H9 (cell line): Measurements from ENCODE around the gene TMEM132C. TPM values are rescaled to one million over a fixed set of nuclear protein-coding genes. Genes with fewer than 3 reads are reported as not detected.

Source experiments
- DNase-seq: peaks from one replicate; pipeline ENCODE4 v3.0.0-alpha.2; 2017
- H2AFZ ChIP-seq: one replicate; pipeline ENCODE4 v1.6.1; 2013; ENCODE audit warnings: mild to moderate bottlenecking, low read length, control low read depth, moderate library complexity
- H2AK5ac ChIP-seq: 2 replicates; pipeline ENCODE4 v1.6.1; 2013; ENCODE audit warnings: low read length, control low read depth, mixed read lengths; ENCODE audit not compliant: insufficient read length
- H2BK120ac ChIP-seq: one replicate; pipeline ENCODE4 v1.6.1; 2013; ENCODE audit warnings: low read depth, mild to moderate bottlenecking, low read length, control low read depth, inconsistent platforms; ENCODE audit not compliant: poor library complexity, severe bottlenecking
- H2BK12ac ChIP-seq: 2 replicates; pipeline ENCODE4 v1.6.1; 2013; ENCODE audit warnings: low read length, control low read depth, mixed read lengths, low read depth; ENCODE audit not compliant: insufficient read length
- H2BK15ac ChIP-seq: 2 replicates; pipeline ENCODE4 v1.6.1; 2013; ENCODE audit warnings: low read depth, low read length, control low read depth
- H2BK20ac ChIP-seq: one replicate; pipeline ENCODE4 v1.6.1; 2013; ENCODE audit warnings: low read depth, mild to moderate bottlenecking, low read length, control low read depth, inconsistent platforms; ENCODE audit not compliant: poor library complexity, severe bottlenecking
- H2BK5ac ChIP-seq: 2 replicates; pipeline ENCODE4 v1.6.1; 2013; ENCODE audit warnings: low read length, control low read depth, mixed read lengths; ENCODE audit not compliant: insufficient read length
- H3K14ac ChIP-seq: 2 replicates; pipeline ENCODE4 v1.6.1; 2013; ENCODE audit warnings: low read length, control low read depth; ENCODE audit not compliant: insufficient read depth
- H3K18ac ChIP-seq: 2 replicates; pipeline ENCODE4 v1.6.1; 2013; ENCODE audit warnings: low read depth, mild to moderate bottlenecking, mixed read lengths, low read length, control low read depth; ENCODE audit not compliant: insufficient read length
- H3K23ac ChIP-seq: 2 replicates; pipeline ENCODE4 v1.6.1; 2013; ENCODE audit warnings: low read length, control low read depth, mixed read lengths, low read depth; ENCODE audit not compliant: insufficient read length
- H3K23me2 ChIP-seq: 2 replicates; pipeline ENCODE4 v1.6.1; 2013; ENCODE audit warnings: low read depth, mild to moderate bottlenecking, mixed read lengths, low read length, control low read depth; ENCODE audit not compliant: insufficient read length, poor library complexity, severe bottlenecking
- H3K27ac ChIP-seq: 2 replicates; pipeline ENCODE4 v1.5.1; 2013; ENCODE audit warnings: low read length, control low read depth, mixed read lengths, low read depth; ENCODE audit not compliant: insufficient read length
- H3K27me3 ChIP-seq: 2 replicates; pipeline ENCODE4 v1.6.1; 2013; ENCODE audit warnings: low read length, control low read depth, inconsistent platforms; ENCODE audit not compliant: insufficient read depth
- H3K4ac ChIP-seq: 2 replicates; pipeline ENCODE4 v1.6.1; 2013; ENCODE audit warnings: low read depth, mild to moderate bottlenecking, control low read depth, inconsistent platforms, low read length, moderate library complexity
- H3K4me1 ChIP-seq: 2 replicates; pipeline ENCODE4 v1.6.1; 2013; ENCODE audit warnings: low read length, control low read depth, inconsistent platforms; ENCODE audit not compliant: insufficient read depth
- H3K4me2 ChIP-seq: 2 replicates; pipeline ENCODE4 v1.6.1; 2013; ENCODE audit warnings: low read length, control low read depth, mixed read lengths; ENCODE audit not compliant: insufficient read length, insufficient read depth
- H3K56ac ChIP-seq: 2 replicates; pipeline ENCODE4 v1.6.1; 2013; ENCODE audit warnings: low read depth, mild to moderate bottlenecking, mixed read lengths, low read length, control low read depth; ENCODE audit not compliant: insufficient read length
- H3K79me1 ChIP-seq: 2 replicates; pipeline ENCODE4 v1.6.1; 2013; ENCODE audit warnings: low read depth, mild to moderate bottlenecking, moderate library complexity, low read length, control low read depth, inconsistent platforms; ENCODE audit not compliant: insufficient read depth, poor library complexity, severe bottlenecking
- H3K79me2 ChIP-seq: 2 replicates; pipeline ENCODE4 v1.6.1; 2013; ENCODE audit warnings: low read length, control low read depth, inconsistent platforms; ENCODE audit not compliant: insufficient read depth
- H3K9ac ChIP-seq: 2 replicates; pipeline ENCODE4 v1.6.1; 2013; ENCODE audit warnings: low read length, control low read depth, mixed read lengths; ENCODE audit not compliant: insufficient read length; ENCODE audit errors: extremely low read depth
- H3K9me3 ChIP-seq: one replicate; pipeline ENCODE4 v1.6.1; 2013; ENCODE audit warnings: low read depth, low read length, inconsistent platforms; ENCODE audit not compliant: control insufficient read depth
- H3T11ph ChIP-seq: one replicate; pipeline ENCODE4 v1.6.1; 2013; ENCODE audit warnings: mild to moderate bottlenecking, low read length, control low read depth, inconsistent platforms
- H4K20me1 ChIP-seq: one replicate; pipeline ENCODE4 v1.6.1; 2013; ENCODE audit not compliant: control insufficient read depth, insufficient read length, insufficient read depth
- H4K5ac ChIP-seq: 2 replicates; pipeline ENCODE4 v1.6.1; 2013; ENCODE audit warnings: low read depth, mild to moderate bottlenecking, mixed read lengths, low read length, control low read depth; ENCODE audit not compliant: insufficient read length
- H4K8ac ChIP-seq: replicated peaks from 2 replicates; pipeline ENCODE4 v1.6.1; 2013; ENCODE audit warnings: low read length, control low read depth, mixed read lengths, low read depth; ENCODE audit not compliant: insufficient read length
- H4K91ac ChIP-seq: 2 replicates; pipeline ENCODE4 v1.6.1; 2013; ENCODE audit warnings: low read depth, mild to moderate bottlenecking, moderate library complexity, mixed read lengths, low read length, control low read depth; ENCODE audit not compliant: insufficient read length
- H3K27ac Mint-ChIP-seq, 3 experiments: 2 replicates in 2 of 3; 3 replicates in 1 of 3; pipeline ENCODE4 v1.8.0; 2020 to 2021; ENCODE audit warnings: mixed read lengths in 3 of 3, mild to moderate bottlenecking in 1 of 3, moderate library complexity in 1 of 3
- H3K27me3 Mint-ChIP-seq: 2 replicates; pipeline ENCODE4 v1.8.0; 2021; ENCODE audit warnings: low read depth, mild to moderate bottlenecking, moderate library complexity, mixed read lengths
- H3K36me3 Mint-ChIP-seq, 3 experiments: 2 replicates in 2 of 3; 3 replicates in 1 of 3; pipeline ENCODE4 v1.8.0; 2020 to 2021; ENCODE audit warnings: low read depth in 3 of 3, mixed read lengths in 3 of 3; ENCODE audit not compliant: insufficient read depth in 1 of 3
- H3K4me1 Mint-ChIP-seq, 2 experiments: 2 replicates each; pipeline ENCODE4 v1.8.0; 2020; ENCODE audit warnings: mixed read lengths in 2 of 2
- H3K4me3 Mint-ChIP-seq, 2 experiments: 2 replicates in 1 of 2; 3 replicates in 1 of 2; pipeline ENCODE4 v1.8.0; 2020 to 2021; ENCODE audit warnings: mild to moderate bottlenecking in 2 of 2, mixed read lengths in 2 of 2, moderate library complexity in 1 of 2
- H3K9me3 Mint-ChIP-seq, 2 experiments: 2 replicates in 1 of 2; 3 replicates in 1 of 2; pipeline ENCODE4 v1.8.0; 2020; ENCODE audit warnings: mild to moderate bottlenecking in 2 of 2, mixed read lengths in 2 of 2, moderate library complexity in 1 of 2
- CTCF ChIP-seq: fragments of 200-600 bp; sonication (generic); conservative IDR thresholded peaks from 3 replicates; pipeline ENCODE4 v1.8.0; 2021; ENCODE audit warnings: antibody characterized with exemption, mild to moderate bottlenecking
- total RNA-seq: library from RNA; stranded (reverse); gene quantifications from 2 replicates; pipeline ENCODE4 v1.2.1, GENCODE V29; 2021

The TMEM132C gene
- total RNA-seq, 1 experiment from 2014 or later = 0.22 TPM

- no peak overlapping the region for H4K5ac ChIP-seq
- no peak overlapping the region for H3K4ac ChIP-seq
- no peaks in the 10 kb centered on the region for H3K9me3 ChIP-seq
- no peaks in the 10 kb centered on the region for H3K4me1 ChIP-seq
- H2BK15ac ChIP-seq = no peak overlapping the region
- no peak overlapping the region for H2BK20ac ChIP-seq
- H3K14ac ChIP-seq = no peak overlapping the region
- H2BK120ac ChIP-seq = no peak overlapping the region
- H3T11ph ChIP-seq = no peak overlapping the region
- no peak overlapping the region for H4K8ac ChIP-seq
- H3K27ac ChIP-seq = no peak overlapping the region
- peaks cover 0 to 2% of the 10 kb centered on the region in 2 experiments; a peak in 1 of 4 replicates for H3K4me1 Mint-ChIP-seq
- H3K79me2 ChIP-seq = no peaks in the 10 kb centered on the region
- H3K9me3 Mint-ChIP-seq = peaks cover 3 to 7% of the 10 kb centered on the region in 2 experiments; a peak in 4 of 5 replicates
- H2BK5ac ChIP-seq = no peak overlapping the region
- no peaks in the 10 kb centered on the region for H3K79me1 ChIP-seq
- H4K91ac ChIP-seq = no peak overlapping the region
- H3K18ac ChIP-seq = no peak overlapping the region
- no peak overlapping the region for H2BK12ac ChIP-seq
- H3K36me3 Mint-ChIP-seq = peaks cover 0 to 3% (median 2%) of the 10 kb centered on the region in 3 experiments; a peak in 3 of 7 replicates
- H3K56ac ChIP-seq = no peak overlapping the region
- no peak overlapping the region for H2AK5ac ChIP-seq
- TF ChIP-seq CTCF = no peak
- H3K23me2 ChIP-seq = no peaks in the 10 kb centered on the region
- no peak overlapping the region for H3K4me2 ChIP-seq
- no peak overlapping the region for H3K4me3 Mint-ChIP-seq
- H2AFZ ChIP-seq = no peak overlapping the region
- H3K27me3 Mint-ChIP-seq = peaks cover 27% of the 10 kb centered on the region
- H3K23ac ChIP-seq = no peak overlapping the region
- no peak overlapping the region for H3K9ac ChIP-seq
- no peaks in the 10 kb centered on the region for H3K27me3 ChIP-seq
- H3K27ac Mint-ChIP-seq = no peak overlapping the region
- no peak for DNase-seq
- H4K20me1 ChIP-seq = no peaks in the 10 kb centered on the region
Measured at GRCh38 chr12:128536810-128537209, 269.8 kb downstream of the TMEM132C start.
